HG03064 (cell line): ENCODE results near the gene PLEKHA6.

ENCODE experiments used
- ATAC-seq: cut with Tn5 transposase; IDR thresholded peaks from one replicate; pipeline ENCODE4 v1.9.1; 2021; ENCODE audit warnings: low read depth; ENCODE audit not compliant: unreplicated experiment

PLEKHA6 gene

DNA sequence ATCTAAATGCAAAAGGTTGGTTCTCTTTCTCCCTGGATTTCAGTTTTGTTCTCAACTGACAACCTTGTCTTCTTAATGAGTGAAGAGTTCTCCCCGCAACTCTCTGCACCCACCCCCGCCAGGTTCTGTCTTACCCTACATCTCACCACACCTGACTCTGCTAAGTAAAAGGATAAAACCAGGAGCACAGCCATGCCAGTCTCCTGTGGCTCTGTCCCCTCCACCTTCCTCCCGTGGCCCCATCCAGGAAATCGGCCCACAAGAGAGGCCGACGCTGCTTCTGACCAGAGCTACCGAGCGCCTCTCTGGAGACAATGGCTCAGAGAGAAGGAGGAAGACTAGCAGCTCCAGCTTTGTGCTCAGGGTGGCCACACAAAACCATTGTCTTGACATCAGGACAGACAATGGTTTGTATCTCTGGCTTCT lies 72.2 kb downstream of the PLEKHA6 start:
- ATAC-seq = no peak

DNA sequence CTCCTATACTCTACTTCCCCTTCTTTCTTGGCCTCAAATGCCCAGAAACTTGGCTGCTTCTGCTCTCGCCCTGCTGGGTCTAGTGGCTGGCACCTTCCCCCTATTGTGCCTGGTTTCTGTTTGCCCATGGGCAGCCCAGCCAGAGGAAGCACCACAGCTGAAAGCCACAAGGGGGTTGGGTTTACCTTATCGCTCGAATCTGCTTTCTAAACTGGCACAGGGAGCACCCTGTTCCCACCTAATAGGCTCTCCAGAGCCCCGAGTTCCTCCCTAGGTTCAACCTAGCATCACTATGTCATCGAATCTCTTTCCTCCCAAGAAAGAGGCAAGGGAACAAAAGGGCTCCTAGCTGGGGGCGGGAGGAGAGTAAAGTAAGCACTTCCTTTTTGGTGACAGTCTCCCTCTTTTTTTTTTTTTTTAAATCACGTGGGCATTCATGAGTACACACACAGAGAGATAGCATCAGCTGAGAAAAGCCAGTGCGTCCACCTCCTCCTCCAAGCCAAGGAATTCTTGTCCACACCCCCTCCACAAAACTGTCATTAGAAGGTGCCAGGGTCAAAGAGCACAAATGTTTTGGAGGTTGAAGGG lies 72.8 kb downstream of the PLEKHA6 start:
- no peak for ATAC-seq

DNA sequence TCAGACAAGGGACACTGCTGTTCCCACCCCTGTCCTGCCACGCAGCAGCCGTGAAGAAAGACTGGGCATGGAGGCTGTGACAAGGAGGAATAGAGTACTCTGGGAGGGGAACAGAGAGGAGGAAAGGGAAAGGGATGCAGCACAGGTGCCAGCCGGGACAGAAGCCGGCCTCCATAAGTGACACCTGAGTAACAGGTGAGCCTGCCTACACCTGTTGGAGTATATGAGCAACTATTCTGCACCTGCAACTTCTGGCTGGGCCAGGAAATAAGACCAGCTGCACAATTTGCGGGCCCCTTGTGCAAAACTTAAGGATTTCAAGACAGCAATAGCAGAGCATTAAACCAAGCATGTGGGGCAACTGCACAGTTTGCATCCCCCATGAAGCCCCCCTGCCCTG lies 73.4 kb downstream of the PLEKHA6 start:
- ATAC-seq = no peak

DNA sequence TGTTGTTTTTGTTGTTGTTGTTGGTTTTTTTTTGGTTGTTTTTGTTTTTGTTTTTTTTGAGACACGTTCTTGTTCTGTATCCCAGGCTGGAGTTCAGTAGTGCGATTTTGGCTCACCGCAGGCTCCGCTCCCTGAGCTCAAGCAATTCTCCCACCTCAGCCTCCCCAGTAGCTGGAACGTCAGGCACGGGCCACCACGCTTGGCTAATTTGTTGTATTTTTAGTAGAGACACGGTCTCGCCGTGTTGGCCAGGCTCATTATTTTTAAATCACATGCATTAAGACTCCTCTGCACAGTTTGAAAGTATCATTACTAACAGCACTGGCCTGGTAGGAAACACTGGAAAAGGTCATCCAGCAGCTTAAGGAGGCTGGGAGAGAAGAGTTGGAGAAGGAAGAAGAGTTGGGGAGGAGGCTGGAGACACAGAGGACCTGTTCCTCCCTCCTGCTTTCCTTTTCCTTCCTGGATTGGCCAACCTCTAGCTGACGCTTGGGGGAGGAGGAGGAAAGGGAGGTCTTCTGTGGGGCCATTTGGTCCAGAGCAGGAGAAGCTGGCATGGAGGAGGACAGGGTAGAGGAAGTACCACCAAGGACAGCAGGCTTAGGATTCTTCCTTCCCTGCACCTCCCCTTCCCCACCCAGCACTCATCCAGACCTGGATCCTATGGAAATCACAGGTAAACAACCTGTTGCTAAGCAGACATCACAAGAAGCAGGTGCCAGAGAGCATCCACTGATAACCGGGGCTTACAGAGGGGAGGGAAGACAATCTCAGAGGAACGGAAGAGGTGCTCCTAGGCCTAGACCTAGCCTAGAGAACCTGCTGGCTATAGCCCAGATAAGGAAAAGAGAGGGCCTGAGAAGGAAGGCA lies 74.1 kb downstream of the PLEKHA6 start:
- ATAC-seq = no peak

DNA sequence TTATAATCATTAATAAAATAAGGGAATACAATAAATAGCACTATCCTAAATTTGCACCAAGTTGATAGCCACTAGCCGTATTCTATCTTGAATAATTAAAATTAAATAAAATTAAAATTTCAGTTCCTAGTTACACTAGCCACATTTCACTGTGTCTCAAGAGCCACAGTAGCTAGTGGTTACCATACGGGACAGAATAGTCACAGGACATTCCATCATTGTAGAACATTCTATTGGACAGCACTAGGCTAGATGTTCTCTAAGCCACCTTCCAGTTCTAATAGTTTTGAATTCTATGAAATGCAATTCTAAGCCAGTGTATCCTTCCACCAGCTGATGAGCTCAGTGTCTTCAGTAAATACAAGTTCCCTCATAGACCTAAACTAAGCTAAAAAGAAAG lies 74.8 kb downstream of the PLEKHA6 start:
- no peak for ATAC-seq

DNA sequence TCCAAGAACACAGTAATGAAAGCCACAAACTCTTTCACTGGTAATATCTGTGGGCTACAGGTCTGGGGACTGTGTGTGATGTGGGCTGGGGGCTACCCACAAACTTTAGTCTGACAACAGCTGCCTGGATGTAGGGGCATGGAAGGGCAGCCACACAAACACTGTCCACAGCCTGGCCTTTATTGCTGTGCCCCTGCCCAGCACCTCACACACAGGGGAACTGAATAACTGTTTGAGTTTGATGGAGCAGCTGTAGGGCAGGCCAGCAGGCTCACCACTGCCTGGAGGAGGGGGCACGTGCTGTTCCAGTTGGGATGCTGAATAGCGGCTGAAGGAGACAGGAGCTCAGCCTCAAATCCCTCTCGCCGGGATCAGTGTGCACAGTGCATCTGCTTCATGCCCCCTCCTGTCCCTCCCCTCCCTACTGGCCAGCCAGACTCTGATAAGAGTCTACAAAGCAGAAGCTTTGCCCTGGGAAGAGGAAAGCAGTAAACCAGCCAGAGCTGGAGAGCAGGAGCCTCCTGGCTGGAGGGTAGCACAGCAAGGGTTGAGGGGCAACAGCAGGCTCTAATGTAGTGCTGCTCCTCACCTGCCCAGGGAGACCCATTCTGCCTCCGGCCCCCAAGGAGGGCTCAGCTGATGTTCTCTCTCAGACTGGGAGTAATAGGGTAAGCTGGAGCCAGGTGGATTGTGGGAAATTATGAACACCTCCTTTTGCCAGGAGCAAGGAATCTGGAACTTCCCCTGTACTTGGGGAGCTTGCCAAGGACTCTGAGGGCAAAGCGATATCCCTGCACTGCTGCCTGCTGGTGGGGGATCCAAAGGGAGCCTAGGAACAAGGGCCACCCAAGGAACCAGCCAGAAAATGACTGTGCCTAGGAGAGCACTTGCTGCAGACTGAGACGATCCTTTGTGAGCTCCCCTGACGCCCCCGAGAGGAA lies 75.7 kb downstream of the PLEKHA6 start:
- no peak for ATAC-seq

DNA sequence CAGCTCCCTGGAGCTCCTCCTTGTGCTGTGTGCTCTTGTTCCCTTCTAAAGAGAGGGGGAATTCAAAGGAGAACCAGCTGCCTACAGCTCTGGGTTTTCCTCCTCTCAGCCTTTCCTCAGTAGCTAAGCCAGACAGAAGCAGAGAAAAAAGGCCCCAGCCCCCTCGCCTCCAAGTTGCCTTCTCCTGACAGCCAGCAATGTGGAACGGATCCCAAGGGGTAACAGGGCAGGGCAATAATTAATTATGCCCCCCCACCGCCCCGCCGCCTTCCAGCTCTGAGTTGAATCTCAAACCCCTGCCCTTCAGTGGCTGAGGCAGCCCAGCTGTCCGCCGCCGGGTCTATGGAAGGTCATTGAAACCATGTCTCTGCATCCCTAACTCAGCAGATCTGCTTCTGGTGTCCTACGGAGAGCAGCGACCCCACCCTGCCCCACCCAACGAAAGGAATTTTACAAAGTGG lies 76.9 kb downstream of the PLEKHA6 start:
- no peak for ATAC-seq

DNA sequence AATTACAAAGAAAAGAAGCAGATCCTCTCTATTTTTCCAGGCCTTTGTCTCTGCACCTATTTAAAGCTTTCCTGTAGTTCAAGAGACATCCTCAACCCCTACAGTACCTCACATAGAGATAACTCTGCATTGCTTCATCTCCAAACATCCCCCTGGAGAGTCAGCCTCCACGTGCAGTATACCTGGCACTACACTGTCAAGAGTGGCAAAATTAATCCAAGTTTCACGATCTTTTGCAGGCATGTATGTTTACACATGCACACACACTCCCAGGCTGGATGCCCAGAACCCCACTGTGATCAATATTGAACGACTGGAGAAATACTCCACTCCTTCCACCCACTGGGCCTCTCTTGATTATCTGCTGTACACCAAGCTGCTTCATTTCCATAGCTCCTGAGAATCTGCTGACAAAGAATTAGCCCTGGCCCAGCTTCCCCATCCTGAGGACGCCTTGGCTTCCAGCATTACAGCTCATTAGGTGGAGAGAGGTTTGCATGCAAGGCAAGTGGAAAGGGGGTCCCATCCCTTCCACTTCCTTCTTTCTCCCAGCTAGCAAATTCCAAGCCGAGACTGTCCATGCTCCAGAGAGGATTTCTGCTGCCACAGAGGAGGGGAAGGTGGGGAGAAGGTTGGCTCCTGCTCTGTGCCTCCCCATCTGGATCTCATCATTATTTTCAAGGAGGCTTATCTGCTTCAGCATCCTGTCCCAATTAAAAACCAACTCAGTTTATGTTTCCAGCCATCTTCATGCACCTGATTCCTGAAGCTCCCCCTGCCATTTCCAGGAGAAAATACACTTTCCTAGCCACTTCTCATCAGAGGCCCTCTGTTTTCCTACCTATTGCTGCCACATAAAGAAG lies 79.4 kb downstream of the PLEKHA6 start:
- ATAC-seq = no peak

DNA sequence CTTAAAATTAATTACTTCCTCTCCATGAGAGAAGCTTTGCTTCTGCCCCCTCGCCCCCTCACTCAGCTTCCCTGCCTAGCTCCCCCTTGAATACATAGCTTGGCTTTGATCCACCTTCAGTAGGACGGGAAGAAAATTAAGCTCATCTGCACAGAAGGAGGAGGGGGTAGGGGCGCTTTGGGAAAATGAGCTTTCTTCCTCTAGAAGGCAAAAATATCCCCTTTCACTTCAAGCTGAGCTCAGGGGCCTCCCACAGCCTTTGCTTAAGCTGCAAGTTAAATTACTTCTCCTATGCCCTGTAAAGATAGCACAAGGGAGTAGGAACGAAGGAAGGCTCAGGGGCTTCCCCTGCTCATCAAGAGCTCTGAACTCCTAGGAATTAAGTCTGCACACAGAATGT lies 80.8 kb downstream of the PLEKHA6 start:
- ATAC-seq = no peak

DNA sequence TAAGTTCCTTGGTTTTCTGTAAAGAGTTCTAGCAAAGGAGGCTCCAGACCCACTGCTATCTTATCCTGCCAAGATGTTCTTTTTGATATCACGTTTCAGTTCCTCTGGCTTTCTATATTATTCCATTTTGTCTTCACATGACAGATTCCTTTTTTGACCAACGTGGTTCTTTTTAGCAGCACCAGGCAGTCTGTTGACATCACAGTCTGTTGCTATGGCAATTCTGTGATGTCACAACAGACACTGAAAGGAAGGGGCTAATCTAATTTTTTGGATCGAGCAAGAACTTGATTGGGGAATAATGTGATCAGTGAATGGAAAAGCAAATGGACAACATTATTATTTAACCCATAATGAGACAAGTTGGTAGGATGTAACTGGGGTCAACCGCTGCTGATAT lies 81.5 kb downstream of the PLEKHA6 start:
- no peak for ATAC-seq

DNA sequence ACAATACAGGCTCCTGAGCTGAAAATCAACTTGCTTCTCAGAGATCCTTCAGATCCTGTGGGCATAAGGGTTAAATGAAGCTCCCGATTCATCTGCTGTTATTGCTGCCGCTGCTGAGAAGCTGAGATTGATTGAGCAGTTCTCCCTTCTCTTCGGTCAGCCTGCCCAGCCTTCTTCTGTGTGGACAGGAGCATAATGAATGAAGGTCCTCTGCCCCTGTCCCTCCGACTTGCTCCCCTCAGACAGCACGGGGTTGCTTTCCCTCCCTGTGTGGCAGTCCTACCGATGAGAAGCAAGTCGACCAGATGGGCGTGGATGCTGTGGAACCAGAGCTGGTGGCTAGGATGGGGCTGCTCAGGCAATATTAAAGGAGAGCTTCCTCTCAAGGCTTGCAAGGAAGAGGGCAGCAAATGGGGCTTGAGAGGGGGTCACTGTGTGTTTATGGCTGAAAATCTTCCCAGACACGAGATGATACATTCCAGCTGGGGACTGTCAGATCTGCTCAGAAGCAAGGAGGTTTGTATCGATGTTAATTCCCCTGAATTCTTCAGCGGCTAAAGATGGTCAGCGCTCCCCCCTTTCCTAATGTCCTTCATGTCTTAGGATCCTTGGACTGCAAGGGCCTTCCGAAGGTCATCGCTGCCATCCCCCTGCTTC lies 82.0 kb downstream of the PLEKHA6 start:
- ATAC-seq = no peak

DNA sequence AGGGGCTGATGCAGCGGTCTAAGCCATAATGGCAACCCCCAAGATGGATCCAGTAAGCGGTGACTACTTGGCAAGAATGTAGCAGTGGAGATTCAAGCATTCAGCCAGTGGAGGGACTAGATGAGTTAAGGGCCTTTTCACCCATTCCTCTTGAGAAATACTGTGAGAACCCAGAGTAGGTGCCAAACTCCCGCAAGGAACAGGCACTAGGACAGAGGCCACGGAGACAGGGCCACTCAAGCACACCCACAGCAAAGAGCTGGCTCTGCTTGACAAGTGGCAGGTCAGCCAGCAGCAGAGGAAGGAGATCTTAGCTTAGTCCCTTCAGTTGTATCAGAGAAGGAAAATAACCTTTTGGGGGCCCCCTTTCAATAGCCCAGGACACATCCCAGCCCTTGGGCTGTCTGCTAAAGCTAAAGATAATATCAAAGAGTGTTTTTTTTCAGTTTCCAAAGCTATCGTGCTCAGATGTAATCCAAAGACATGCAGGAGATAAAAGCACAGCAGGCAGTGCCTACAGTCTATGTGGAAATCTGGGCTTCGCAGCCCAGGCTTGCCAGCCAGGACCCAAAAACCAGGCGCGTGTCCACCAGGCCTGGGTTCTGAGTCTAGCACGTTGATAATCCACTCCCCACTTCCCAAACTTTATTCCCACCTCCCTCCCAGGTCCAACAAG lies 83.9 kb downstream of the PLEKHA6 start:
- no peak for ATAC-seq

DNA sequence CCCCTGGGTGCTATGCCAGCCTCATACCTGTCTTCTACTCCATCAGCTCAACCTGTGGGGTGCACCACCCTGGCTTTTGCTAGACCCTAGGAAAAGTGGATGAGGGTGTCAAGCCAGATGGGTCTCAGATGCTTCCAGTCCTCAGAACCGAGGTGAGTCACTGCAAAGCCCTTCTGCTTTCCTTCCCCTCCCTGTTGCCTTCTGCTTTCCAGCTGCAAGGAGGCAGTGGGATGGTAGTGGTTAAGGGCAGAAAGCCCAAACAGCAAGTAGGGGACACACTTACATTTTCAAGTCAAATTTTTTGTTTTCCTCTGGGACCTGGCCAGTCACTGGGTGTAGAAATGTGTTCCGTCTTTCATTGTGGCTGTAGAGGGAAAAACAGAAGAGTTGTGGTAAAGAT lies 85.3 kb downstream of the PLEKHA6 start:
- ATAC-seq = no peak

DNA sequence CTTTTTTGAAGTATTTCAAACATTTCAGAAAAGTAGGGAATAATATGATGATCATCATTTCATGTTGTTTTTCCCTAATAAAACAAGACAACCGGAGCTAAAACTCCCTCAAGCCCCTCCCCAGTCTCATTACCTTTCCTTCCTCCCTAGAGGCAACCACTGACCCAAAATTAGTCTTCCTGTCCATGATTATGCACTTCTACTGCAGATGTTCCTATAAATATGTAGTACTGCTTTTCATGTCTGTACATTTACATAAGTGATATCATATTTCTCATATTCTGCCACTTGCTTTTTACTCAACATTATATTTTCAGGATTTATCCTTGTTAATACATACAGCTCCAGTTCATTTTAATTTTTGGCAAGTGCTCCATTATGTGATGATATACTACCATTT lies 87.2 kb downstream of the PLEKHA6 start:
- no peak for ATAC-seq

DNA sequence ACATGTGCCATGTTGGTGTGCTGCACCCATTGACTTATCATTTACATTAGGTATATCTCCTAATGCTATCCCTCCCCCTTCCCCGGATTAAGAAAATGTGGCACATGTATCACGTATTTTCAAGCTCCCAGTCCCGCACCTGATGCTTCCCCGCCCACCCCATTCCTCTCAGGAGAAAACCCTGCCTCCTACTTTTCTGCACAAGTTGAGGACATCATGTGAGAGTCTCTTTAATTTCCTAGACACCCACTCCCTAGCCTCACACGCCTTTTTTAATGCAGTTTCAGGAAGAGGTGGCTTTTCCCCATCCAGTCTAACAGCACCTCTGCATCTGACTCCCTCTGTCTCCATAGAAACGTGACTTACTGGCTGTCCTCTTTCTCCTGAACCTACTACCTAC lies 87.8 kb downstream of the PLEKHA6 start:
- ATAC-seq = no peak

DNA sequence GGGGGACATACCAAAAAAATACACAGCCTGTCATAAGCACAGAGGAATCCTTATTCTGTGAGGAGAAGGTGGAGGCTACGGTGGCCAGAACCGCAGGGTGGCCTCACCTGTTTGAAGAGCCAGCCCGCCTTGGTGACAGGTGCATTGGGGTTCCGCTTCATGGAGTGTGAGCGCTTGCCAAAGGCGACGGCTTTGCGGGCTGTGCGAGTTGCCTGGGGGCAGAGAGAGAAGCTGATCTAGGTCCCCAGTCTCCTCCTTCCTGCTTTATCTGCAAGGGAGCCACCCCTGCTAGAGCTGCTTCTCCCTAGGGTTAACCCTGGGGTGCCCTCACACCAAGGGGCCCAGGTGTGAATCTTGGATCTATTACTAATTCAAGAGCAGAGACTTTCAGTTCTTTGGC lies 91.6 kb downstream of the PLEKHA6 start:
- ATAC-seq = no peak

DNA sequence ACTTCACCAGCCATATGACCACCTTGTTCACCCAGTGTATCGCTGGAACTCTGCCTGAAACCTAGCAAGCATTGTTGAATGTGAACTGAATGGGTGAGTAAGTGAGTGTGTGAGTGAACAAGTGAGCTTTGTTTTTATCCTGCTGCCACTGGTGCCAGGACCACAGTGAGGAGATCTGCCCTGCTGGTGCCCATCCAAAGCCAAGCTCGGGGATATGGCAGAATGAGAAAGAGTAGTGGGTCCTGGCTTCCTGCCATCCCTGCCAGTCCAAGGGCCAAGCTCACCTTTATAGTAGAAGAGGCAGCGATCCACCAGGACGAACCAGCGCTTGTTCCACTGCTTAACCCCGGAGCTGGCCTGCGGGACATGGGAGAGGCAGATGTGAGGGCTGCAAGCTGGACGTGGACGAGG lies 92.5 kb downstream of the PLEKHA6 start:
- no peak for ATAC-seq

DNA sequence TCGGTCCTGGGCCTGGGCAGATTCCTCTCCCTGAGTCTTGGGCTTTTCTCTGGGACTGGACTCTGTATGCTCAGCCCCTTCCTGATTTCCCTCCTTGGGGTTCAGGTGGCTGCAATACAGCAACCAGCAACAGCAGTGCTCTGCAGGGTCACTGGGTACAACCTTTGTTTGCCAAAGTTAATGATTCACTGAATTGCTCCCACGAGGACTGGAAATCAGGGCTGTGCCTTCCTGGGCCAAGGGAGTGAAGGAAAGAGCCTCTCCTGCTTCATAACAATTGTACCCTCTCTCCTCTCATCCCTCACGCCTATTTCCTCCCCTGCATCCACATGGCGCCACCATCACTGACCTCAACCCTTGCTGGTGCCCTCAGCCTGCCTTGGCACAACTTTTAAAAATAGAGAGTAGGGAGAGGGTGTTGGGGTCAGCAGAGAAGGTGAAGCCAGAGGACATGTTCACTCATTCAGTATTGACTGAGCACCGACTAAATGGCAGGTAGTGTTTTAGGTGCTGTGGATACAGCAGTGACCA lies 93.2 kb downstream of the PLEKHA6 start:
- ATAC-seq = no peak

DNA sequence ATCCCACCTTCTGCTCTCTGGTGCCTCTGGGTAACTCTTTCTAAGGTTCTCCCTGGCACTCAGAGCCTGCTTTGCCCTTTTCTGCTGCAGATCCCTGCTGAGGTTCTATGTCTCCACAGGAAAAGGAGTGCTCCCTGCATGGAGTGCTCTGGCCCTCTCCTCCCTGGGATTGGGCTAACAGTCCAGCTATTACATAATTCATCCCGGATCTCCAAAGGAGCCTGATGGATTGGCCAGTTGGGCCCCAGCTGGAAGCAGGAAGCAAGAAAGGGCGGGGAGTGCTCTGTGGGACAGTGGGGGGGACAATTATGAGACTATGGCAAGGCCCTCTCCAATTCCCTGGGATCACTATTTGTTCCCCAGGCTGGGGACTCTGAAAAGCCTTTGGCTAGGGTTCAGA lies 94.1 kb downstream of the PLEKHA6 start:
- no peak for ATAC-seq
